ENCODE measurements around the gene SSH2.

SSH2 gene

DNA sequence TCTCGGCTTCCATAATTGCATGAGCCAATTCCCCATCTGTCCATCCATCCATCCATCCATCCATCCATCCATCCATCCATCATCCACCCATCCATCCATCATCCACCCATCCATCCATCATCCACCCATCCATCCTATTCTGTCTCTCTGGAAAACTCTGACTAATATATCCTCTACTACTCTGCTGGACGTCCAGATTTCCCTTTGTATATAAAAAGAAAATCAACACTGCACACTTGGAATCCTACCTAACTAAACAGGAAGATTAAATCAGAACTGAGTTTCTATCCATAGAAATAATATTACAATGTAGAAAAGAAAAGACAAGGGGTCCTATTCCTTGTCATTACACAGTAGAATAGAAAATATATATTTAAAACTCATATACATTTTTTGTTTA lies 157.0 kb downstream of the SSH2 start:
- no peak for DNase-seq (ENCODE audit: low spot score)

DNA sequence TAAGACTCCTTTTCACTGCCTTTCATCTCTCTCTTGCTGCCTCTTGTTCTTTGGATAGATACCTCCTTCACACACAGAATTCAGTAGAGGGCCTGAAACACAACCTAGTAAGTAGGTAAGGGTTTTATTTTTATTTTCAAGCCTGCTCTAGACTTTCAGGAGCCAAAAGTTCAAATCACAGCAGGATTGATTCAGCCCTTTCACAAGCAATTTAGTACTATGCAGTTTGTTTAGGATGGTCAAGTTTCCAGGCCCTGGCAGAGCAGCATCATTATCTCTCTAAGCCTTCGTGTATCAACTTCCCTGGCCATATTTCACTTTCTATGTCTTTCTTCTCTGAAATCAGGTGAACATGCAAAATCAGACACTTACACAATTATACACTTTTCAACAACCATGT lies 158.5 kb downstream of the SSH2 start:
- no peak for DNase-seq (ENCODE audit: low spot score)
- TF ChIP-seq, protein P1, sequence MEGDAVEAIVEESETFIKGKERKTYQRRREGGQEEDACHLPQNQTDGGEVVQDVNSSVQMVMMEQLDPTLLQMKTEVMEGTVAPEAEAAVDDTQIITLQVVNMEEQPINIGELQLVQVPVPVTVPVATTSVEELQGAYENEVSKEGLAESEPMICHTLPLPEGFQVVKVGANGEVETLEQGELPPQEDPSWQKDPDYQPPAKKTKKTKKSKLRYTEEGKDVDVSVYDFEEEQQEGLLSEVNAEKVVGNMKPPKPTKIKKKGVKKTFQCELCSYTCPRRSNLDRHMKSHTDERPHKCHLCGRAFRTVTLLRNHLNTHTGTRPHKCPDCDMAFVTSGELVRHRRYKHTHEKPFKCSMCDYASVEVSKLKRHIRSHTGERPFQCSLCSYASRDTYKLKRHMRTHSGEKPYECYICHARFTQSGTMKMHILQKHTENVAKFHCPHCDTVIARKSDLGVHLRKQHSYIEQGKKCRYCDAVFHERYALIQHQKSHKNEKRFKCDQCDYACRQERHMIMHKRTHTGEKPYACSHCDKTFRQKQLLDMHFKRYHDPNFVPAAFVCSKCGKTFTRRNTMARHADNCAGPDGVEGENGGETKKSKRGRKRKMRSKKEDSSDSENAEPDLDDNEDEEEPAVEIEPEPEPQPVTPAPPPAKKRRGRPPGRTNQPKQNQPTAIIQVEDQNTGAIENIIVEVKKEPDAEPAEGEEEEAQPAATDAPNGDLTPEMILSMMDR (IDR thresholded peaks at IDR 0.05; ENCODE audit: extremely low read depth, missing control alignments): no peak

More for the DNA sequence above, 157.0 kb downstream of the SSH2 start:
- TF ChIP-seq, protein P1 (IDR thresholded peaks at IDR 0.05; ENCODE audit: extremely low read depth, missing control alignments): no peak

DNA sequence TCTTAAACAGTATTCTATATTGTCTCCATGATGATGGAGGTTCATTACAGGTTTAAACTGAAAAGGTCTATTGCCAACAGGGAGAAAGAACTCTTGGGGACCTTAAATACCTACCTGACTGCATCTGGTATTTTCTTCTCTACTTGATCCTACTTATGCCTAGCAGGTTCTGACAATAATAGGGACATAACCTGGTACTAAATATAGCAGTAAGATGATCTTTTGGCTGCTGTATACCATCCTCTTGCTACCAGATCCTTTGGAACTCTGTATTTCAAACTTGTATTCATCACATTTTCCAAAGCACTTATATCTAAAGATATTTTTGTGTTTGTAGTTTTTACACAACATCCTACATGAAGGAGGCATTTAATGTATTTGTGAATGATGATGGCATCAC lies 160.8 kb downstream of the SSH2 start:
- TF ChIP-seq, protein P1 (IDR thresholded peaks at IDR 0.05; ENCODE audit: extremely low read depth, missing control alignments): no peak

DNA sequence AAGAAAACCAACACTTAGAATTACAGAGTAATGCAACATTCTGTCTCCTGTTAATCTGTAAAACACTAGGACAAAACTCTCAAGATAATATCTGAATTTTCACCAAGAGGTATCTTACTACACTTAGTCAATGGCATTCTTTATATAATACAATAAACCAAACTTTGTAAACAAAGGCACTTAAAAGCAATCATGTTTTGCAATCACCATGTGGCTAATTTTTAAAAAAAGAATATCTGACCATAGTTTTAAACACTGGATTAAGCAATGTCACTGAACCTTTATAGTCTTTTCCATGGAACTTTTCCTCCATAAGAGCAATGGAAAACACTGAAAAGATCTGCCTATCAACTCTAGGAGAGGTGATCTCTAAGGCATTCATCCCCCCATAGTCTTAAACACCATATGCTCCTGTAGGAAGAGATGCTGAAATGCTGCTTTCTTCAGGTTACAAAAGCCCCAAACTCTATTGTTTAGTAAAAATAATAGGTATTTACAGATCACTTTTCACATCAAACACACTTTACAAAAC lies 163.2 kb downstream of the SSH2 start:
- TF ChIP-seq, protein P1 (IDR thresholded peaks at IDR 0.05; ENCODE audit: extremely low read depth, missing control alignments): no peak
- DNase-seq (ENCODE audit: low spot score): no peak

More for the DNA sequence above, 160.8 kb downstream of the SSH2 start:
- no peak for DNase-seq (ENCODE audit: low spot score)

DNA sequence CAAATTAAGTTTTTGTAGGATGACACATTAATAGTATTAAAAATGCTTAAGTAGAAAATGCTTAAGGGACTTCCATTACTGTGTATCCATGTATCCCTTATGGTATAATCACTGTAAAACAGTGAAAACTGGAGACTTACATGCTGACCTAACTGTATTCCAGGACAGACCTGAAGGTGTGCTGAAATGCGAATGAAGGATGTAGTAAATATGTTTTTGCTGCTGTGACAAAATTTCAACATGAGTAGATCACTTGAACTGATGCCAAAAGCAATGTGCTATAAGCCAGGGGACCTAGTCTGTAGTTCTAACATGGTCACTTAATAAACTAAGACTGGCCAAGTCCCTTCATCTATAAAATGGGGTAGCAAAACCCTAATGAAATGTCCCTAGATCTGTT lies 165.3 kb downstream of the SSH2 start:
- TF ChIP-seq, protein P1 (IDR thresholded peaks at IDR 0.05; ENCODE audit: extremely low read depth, missing control alignments): no peak
- DNase-seq (ENCODE audit: low spot score): no peak

DNA sequence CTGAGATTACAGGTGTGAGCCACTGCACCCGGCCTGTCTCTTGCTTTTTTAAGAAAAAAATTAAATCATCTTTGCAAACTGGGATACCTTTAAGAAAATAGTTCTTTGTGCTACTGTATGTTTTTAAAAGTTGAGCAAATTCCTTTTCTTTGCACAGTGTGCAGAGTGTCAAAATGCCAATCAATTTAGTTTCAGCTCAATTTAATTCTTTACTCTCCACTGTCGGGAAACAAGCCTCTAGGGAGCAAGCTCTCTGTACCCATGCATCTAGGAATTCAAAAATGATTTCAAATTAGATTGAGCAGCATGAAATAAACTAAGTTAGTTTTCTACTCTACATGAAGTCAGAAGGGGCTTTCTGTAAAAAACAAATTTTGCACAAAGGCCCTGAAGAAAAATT lies 165.8 kb downstream of the SSH2 start:
- TF ChIP-seq, protein P1 (IDR thresholded peaks at IDR 0.05; ENCODE audit: extremely low read depth, missing control alignments): no peak
- no peak for DNase-seq (ENCODE audit: low spot score)

DNA sequence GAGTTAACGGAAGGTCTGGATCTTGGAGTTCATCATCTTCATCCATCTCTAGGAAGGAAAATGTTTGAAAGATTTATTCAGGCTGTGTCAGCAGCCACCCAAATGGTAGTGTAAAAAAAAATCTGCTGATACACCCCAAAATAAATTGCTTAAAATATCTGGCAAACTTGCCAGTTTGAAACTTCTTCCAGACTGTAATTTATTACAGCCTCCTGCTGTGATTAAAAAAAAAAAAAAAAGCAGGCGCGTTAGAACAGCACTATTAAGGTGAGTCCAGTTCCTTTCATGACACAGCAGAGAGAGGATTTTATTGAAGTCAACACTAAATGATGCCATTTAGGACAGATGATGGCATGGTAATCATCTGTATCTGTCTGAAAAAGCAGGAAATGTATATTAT lies 166.8 kb downstream of the SSH2 start:
- DNase-seq (ENCODE audit: low spot score): no peak
- TF ChIP-seq, protein P1 (IDR thresholded peaks at IDR 0.05; ENCODE audit: extremely low read depth, missing control alignments): no peak

All from GM20000 (cell line).